ENCODE data around the gene ZNF385A.
"Not testable (repeated sequence)": the region's sequence is repeated elsewhere in the genome, so short reads cannot be mapped to it uniquely, and the experiment has no call there.

The ZNF385A gene

GRCh38 chr12:54372113-54372806 lies 12.3 kb downstream of the ZNF385A start:
- no peak for DNase-seq

DNA sequence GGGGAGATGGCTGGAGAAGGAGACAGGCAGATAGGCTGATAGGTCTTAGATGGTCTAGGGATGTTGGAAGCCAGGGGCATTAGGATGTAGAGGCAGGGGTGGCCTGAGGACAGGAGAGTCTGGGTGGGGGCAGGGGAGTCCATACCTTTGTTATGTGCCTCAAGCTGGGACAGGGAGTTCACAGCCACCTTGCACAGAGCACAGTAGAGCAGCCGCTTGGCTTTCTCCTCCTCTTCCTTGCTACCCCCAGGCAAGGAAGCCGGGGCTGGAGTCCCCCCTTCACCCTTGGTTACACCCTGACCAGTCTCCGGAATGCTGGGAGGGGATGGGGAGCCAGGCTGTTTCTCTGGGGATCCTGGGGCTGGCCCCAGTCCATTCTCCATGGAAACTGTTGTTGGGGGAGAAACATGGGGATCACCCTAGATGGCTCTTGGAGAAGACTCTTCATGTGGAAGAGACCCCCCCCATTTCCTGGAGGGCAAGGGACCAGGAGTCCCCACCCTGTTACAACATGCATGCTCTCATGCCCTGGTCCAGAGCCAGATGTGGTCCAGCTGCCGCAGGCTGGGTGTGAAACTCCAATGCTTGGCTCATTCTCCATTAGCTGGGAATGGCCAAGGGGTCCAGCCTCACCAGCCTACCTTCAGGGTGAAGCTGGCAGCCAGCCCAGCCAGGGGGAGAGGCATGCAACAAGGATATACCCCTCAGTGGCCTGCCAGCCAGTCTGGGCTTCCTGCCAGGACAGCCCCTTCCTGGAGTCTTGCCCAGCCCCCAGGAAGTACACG lies 13.0 kb downstream of the ZNF385A start:
- DNase-seq, result peak; percentile 53

DNA sequence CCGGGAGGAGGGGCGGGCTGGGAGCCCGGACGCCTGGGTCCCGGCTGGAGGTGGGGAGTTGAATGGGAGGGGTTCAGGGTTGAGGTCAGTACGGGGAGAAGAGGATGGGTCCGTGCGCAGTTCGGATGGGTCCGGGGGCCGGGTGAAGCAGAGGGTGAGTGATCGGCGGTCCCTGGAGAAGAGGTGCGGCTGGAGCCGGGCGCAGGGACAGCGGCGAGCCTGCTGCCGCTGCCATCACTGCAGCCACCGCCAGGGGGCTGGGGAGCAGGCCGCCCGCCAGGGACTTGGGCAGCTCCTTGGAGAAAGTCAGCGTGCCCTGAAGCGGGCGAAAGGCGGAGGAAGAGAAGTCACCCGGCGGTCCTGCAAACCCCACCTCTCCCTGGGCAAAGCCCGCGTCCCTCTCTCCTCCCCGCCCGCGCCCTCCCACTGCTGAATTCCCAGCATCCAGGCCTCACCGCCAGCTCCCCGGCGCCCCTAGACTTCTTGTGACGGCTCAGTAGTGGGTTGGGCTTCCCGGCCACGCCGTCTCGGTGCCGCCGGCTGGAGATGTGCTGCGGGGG lies 14.3 kb downstream of the ZNF385A start:
- DNase-seq, result peak; percentile 58

GRCh38 chr12:54369597-54370131 lies 14.9 kb downstream of the ZNF385A start:
- no peak for DNase-seq

DNA sequence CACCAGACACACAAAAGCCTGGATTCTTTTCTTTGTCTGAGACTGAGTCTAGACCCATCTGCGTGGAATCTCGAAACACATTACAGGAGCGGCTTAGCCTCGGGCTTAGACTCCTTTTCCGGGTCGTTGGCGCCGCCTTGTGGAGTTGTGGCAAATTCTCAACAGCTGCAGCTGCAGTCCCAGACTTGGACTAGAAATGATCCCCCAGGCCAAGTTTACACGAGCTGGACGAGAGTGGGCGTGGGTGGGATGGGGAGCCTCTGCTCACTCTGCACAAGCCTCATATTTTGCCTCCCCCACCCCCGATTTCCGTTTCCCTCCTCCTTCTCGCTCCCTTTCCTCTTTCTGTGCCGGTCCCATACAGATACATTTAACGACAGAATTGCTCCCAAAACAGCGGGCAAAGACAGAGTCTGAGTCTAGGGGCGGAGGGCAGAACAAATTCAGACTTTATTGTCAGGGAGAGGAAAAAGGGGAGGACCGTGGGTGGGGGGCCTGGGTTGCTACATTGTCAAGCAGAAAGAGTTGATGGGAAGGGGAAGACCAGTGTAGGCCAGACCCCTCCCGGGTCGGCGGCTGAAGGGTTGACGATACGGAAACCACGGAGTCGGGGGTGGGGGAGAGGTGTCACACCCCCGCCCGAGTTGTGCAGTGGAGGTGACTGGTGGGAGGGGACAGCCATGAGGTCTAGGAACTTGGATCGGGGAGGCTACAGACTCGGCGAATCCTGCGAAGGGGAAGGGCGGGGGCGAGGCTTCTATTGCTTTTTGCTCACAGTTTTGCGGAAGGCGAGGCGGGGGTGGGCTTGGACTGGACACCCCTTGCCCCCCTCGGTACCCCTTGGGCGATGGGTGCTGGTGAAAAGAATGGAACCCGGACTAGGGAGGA lies 15.6 kb downstream of the ZNF385A start:
- peak; percentile 89 for DNase-seq

- DNase-seq, result no peak
Measured at GRCh38 chr12:54368025-54368708, 16.4 kb downstream of the ZNF385A start.

DNA sequence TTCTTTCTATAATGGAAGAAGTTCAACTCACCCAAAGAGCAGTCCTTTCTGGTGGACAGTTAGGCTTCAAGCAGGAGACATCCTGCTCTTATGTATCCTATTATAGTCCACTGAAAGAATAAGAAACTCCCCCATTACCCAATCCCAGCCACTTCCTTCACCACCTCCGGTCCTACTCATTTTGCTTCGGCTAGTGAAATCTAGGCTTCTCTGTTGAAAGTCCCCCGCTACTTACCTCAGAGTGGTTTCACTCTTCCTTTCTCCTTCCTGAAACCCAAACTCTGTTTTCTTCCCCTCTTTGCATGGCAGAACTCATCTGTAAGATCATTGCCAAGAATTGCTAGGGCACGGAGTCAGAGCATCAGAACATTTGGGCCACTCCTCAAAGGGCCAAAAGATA lies 20.1 kb downstream of the ZNF385A start, which contains the start of gene GPR84:
TSS of gene GPR84 (minus strand) at position 74 of the 400 bp plus-strand sequence. CDS start 635 bp downstream, outside the sequence.
- peak; percentile 67 for DNase-seq

- no peak for DNase-seq
Measured at GRCh38 chr12:54363618-54364017, 20.9 kb downstream of the ZNF385A start.

DNA sequence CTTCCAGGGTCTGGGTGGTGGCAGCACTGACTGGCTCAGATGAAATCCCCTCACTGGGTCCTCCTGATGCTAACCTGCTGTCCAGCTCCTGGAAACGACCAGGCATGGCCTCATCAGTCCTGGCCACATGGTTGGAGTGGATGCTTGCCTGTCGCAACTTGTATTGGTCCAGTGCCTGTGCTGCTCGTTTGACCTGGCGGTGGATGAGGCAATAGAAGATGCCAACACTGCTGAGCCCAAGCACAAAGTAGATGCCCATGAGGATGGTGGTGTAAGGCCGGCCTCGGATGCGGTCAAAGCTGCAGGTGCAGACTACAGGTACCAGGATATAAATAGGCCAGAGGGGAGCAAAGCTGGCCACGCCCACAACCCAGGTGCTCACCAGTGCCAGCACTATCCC lies 21.5 kb downstream of the ZNF385A start:
- DNase-seq, result peak; percentile 29

DNA sequence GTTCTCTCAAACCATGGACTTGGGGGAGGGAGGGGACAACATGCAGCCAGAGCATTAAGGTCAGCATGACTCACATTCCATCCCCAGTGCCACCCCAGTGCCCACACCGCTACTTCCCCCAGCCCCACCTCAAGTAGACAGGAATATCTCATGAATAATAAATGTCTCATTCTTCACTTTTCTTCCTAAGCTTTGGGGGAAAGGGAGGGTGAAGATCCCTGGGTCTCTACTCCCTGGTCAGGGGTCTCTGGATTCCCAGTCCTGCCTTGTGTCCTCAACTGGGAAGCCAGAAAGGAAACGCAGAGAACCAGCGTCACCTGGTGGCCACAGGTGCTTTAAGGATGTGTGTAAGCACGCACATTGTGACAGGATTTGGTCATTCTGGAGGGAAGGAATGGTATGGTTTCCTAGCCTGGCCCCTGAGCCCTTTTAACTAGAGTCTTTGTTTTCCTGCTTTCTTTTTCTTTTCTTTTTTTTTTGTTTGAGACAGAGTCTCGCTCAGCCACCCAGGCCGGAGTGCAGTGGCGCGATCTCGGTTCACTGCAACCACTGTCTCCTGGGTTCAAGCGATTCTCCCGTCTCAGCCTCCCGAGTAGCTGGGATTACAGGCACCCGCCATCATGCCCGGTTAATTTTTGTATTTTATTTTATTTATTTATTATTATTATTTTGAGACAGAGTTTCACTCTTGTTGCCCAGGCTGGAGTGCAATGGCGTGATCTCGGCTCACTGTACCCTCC lies 23.6 kb downstream of the ZNF385A start:
- DNase-seq, result peak; percentile 54

DNA sequence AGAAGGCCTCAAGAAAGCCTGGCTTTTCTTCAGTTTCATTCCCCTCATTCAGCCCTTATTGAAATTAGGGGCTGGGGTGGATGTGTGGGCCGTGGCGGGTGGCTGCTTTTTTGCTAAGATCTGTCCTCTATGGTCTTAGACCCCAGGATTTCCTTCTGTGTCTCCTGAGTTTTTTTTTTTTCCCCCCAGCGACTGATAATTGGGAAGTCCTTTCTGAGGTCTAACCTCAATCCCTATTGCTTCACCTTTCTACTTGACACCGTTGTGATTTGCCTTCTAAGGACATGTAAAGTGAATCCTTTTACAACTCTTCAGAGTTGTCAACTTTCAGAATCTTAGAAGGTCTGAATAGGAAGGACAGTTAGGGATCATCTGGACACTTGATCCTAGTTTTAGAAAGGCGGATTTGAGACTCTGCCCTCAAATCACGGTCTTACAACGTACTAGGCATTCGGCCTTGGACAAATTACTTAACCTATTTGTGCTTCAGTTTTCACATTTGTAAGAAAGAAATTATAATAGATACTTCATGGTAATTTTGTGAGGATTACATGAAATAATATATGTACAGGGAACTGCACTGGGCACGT lies 24.7 kb downstream of the ZNF385A start:
- no peak for DNase-seq

DNA sequence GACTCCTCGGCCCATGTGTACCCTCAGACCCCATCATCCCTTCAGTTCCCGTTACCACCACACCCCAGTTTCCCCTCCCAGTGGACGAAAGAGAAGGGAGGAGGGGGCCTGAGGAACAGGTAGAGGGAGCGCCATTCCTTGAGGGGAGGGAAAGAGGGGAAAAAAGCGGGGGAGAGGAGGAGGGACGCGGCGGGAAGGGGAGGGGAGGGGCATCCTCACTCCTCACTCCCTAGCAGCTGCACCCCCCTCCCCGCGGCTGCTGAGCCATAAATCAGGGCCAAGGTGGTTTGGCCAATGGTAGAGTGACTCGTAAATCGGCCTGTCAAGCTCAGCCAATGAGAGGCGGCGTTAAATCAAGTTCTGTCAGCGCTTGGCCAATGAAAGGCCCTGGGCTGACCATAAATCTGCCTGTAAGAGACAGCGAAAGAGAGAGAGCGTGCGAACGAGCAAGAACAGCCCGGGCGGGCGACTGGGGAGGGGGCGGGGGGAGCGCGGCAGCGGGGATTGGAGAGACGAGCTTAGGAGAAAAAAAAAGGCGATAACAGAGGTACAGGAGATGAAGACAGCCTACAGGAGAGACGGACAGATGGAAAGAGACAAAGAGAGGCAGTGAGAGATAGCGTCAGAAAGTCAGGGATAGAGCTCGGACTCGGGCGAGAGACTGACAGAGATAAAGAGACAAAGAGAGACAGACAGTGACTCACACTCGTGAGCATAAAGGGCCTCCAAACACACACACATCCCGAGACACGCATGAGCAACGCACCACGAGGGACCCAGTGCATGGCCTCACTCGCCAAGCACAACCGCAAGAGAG lies 25.4 kb downstream of the ZNF385A start:
- peak; percentile 97 for DNase-seq

GRCh38 chr12:54358191-54358944 lies 26.2 kb downstream of the ZNF385A start:
- peak; percentile 53 for DNase-seq

DNA sequence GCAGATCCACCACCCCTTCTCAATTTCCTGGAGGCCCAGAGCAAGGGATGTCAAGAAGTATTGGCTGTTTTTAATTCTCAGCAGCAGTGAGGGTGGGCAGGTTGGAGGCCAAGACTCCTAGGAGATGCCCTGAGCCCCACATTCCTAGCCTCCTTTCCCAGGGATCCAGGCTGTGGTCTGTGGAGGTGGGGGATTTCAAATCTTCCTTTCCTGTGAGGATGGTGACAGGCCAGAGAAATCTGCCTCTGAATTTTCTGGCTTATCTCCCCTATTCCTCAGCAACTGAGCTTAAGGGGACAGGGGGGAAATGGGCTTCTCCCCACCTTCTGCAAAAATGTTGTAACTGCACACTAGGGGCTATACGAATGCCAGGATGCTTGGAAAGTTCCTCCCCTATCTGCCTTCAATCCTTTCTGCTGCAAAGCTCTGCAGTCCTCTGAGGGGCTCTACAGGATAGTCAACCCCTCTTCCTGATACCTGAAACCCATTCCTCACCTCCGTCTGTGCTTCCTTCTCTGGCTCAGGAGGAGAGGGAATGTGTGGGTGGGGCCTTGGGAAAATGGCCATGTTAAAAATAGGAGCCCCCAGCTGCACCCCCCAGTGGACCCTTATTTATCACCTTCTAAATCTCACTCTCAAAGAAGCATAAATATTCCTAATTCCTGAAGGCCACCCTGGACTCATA lies 26.9 kb downstream of the ZNF385A start:
- DNase-seq, result no peak

GRCh38 chr12:54356951-54357356 lies 27.6 kb downstream of the ZNF385A start:
- no peak for DNase-seq

DNA sequence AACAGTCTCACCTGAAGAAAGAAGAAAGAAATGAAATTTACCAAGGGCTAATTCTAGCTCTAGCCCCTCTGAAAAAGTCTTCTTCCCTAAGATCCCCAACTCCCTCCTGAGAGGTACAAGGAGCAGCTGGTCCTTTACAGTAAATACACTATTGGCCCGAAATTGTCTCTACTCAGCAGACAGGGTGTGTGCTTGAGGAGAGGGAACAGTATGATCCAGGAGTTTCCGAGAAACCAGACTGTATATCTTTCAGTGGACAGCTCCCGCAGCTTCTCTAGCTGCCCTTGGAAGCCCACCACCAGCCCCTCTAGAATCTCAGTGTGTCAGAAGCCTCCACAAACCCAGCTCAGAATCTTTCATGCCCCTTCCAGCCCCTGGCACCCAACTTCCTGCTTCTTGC lies 28.3 kb downstream of the ZNF385A start:
- no peak for DNase-seq

DNA sequence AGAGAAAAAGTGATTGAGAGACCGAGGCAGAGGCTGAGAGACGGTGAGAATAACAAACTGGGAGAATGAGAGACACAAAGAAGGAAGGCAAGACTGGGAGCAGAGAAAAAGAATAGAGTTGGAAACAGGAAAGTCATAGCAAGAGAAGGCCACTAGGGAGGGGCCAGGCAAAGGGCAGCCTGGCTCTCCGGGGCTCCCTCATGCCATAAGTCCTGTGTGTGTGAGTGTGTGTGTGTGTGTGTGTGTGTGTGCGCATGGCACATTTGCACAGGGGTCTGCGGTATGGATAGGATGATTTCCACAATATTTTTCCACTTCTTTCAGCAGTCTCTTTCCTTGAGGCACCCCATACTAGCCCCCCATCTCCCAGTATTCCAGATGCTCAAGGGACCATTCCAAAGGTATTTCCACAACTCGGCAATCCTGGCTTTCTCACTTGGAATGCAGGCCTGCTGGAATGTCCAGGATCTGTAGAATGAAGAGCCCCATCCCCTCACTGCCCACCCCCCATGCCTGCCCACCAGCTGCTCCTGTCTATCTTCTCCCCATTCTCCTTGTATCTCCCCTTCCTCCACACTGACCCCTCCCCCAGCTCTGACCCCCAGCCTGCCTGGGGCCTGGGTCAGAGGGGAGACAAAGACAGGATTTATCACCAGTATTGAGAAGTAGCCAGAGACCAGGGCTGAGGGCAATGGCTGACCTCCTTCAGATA lies 29.3 kb downstream of the ZNF385A start:
- no peak for DNase-seq

- not testable (repeated sequence) for DNase-seq
Measured at GRCh38 chr12:54354271-54354670, 30.3 kb downstream of the ZNF385A start.
